HG02943 (cell line): Measurements from ENCODE around the gene RRAGD.

Source experiments
- ATAC-seq: cut with Tn5 transposase; IDR thresholded peaks from one replicate; pipeline ENCODE4 v1.9.1; 2021; ENCODE audit warnings: mild to moderate bottlenecking, low read depth, moderate library complexity; ENCODE audit not compliant: unreplicated experiment

RRAGD gene

GRCh38 chr6:89350281-89350966 is 61.6 kb downstream of the RRAGD start:
- peak; percentile 43 for ATAC-seq

- no peak for ATAC-seq
These were observed 63.7 kb downstream of the RRAGD start for GRCh38 chr6:89348372-89348771.

- ATAC-seq, result no peak
These were observed 64.2 kb downstream of the RRAGD start for GRCh38 chr6:89347825-89348224.

- no peak for ATAC-seq
These were observed 65.6 kb downstream of the RRAGD start for GRCh38 chr6:89346433-89346832.

GRCh38 chr6:89339565-89339964 is 72.5 kb downstream of the RRAGD start:
- ATAC-seq, result no peak

- no peak for ATAC-seq
These were observed 76.9 kb downstream of the RRAGD start for GRCh38 chr6:89335164-89335563.

- ATAC-seq, result no peak
These were observed 81.2 kb downstream of the RRAGD start for GRCh38 chr6:89330910-89331309.

- ATAC-seq, result no peak
These were observed 83.1 kb downstream of the RRAGD start for GRCh38 chr6:89328976-89329375.

- no peak for ATAC-seq
These were observed 87.8 kb downstream of the RRAGD start for GRCh38 chr6:89324304-89324703.

GRCh38 chr6:89323511-89323971 is 88.5 kb downstream of the RRAGD start:
- no peak for ATAC-seq

- ATAC-seq, result no peak
These were observed 90.7 kb downstream of the RRAGD start for GRCh38 chr6:89321131-89321970.

- ATAC-seq, result no peak
These were observed 92.0 kb downstream of the RRAGD start for GRCh38 chr6:89320012-89320559.

- no peak for ATAC-seq
These were observed 95.0 kb downstream of the RRAGD start for GRCh38 chr6:89317067-89317466.

GRCh38 chr6:89315249-89315885 is 96.7 kb downstream of the RRAGD start, which contains the start of gene GABRR2:
Gene GABRR2 (minus strand): TSS chr6:89315299. CDS start chr6:89315165, 134 bp downstream.
- no peak for ATAC-seq

GRCh38 chr6:89314692-89315091 is 97.4 kb downstream of the RRAGD start:
- ATAC-seq, result no peak
